Measurements from ENCODE around the gene PCBP3. TPM values are rescaled to one million over a fixed set of nuclear protein-coding genes. Genes with fewer than 3 reads are reported as not detected.
"Not testable (repeated sequence)": the region's sequence is repeated elsewhere in the genome, so short reads cannot be mapped to it uniquely, and the experiment has no call there.

PCBP3 gene
- total RNA-seq, 1 donor from 2014 or later = 11.8 TPM

DNA sequence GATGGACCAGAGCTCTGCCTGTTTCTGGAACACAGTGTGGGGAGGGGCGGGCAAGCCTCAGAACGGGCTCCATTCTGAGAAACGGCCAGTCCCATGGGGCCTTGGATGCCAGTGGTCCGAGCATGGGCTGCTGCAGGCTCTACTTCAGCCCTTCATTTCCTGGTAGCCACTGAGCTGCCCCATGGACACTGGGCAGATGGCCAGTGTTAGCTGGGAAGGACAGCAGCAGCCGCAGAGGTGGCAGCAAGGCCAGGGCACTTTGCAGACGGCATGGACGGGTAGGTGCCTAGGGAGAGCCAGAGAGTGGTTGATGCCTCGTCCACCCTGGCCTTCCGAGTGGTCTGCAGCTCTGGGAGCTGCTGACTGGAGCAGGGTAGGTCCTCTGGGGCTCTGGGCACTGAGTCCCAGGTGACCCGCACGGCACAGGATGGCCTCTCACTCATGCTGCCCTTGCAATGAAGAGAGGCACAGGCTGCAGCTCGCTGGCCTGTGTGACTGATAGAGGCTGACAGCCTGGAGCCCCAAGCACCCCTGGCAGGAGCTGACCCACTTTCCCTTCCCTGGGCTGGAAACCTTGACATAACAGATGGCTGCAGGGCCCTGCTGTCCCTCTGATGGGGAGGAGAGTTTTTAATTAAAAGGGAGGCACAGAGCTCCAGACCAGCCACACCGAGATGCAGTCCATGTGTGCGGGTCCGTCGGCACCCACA is 250.4 kb downstream of the PCBP3 start:
- Mint-ChIP-seq H3K27ac (ENCODE audit: unreplicated experiment) (peak overlapping the region; percentile 41), H3K36me3 (ENCODE audit: low read depth) (no peaks in the 10 kb centered on the region), H3K4me3 (ENCODE audit: unreplicated experiment) (no peak overlapping the region), H3K4me1 (ENCODE audit: low read depth) (peaks cover 7% of the 10 kb centered on the region), H3K9me3 (ENCODE audit: low read depth) (no peaks in the 10 kb centered on the region), H3K27me3 (ENCODE audit: low read depth) (peaks cover 19% of the 10 kb centered on the region)
- TF ChIP-seq, protein P1, sequence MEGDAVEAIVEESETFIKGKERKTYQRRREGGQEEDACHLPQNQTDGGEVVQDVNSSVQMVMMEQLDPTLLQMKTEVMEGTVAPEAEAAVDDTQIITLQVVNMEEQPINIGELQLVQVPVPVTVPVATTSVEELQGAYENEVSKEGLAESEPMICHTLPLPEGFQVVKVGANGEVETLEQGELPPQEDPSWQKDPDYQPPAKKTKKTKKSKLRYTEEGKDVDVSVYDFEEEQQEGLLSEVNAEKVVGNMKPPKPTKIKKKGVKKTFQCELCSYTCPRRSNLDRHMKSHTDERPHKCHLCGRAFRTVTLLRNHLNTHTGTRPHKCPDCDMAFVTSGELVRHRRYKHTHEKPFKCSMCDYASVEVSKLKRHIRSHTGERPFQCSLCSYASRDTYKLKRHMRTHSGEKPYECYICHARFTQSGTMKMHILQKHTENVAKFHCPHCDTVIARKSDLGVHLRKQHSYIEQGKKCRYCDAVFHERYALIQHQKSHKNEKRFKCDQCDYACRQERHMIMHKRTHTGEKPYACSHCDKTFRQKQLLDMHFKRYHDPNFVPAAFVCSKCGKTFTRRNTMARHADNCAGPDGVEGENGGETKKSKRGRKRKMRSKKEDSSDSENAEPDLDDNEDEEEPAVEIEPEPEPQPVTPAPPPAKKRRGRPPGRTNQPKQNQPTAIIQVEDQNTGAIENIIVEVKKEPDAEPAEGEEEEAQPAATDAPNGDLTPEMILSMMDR (IDR thresholded peaks at IDR 0.05) = no peak
- peak; percentile 75 for DNase-seq (ENCODE audit: low spot score)

DNA sequence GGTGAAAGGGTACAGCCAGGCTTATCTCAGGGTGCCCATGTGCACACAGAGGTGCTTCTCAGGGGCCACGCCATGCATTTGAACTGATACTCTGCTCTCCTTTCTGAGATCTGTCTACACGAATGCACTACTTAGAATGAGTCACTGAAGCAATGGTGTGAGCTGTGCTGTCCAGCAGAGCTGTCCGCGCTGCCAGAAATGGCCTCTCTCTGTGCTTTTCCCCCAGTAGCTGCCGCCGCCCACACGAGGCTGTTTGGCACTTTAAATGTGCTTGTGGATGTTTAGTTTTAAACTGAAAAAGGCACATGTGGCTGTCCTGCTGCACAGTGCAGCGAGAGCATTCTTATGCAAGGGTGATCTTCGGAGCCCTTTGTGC is 250.9 kb downstream of the PCBP3 start:
- Mint-ChIP-seq H3K9me3 (ENCODE audit: low read depth) (no peaks in the 10 kb centered on the region), H3K27ac (ENCODE audit: unreplicated experiment) (peak overlapping the region; percentile 41), H3K36me3 (ENCODE audit: low read depth) (no peaks in the 10 kb centered on the region), H3K4me3 (ENCODE audit: unreplicated experiment) (no peak overlapping the region), H3K4me1 (ENCODE audit: low read depth) (peaks cover 7% of the 10 kb centered on the region), H3K27me3 (ENCODE audit: low read depth) (peaks cover 19% of the 10 kb centered on the region)
- TF ChIP-seq, protein P1 (IDR thresholded peaks at IDR 0.05) = no peak
- peak; percentile 60 for DNase-seq (ENCODE audit: low spot score)

DNA sequence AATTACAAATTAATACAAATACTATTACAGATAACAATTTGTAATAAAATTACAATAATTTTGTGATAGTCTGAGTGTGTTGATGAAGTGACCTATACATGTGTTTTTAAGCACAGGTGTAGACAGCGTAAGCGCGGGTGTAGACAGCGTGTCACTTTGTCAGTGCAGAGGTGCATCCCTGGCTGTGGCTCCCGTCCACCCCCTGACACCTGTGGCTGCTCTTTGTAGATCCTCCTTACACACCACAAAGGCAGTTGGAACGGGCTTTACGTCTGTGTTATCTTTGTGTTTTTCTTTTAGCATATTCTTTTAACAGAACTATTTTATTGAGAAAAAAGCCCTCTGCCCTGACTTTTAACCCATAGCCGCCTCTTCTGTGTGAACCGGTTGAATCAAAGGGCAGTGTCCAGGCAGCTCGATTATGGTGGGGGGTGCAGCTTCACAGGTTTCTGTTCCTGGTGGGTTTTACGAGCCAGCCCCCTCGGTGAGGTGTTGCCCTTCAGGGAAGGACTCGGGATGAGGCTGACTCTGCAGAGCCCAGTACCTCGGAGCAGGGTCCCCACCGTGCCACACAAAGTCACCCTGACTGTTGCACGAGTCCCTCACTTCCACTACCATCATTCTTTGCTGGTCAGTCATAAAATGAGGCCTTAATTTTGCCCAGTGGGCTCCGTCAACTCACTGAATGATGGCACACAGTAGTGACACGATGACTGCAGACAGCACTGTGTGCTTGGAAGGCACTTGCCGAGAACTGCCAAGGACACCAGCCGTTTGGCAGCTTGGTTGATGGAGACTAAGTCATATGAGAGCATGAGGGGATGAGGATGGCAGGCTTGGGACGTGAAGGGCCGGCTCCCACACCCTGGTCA is 251.6 kb downstream of the PCBP3 start:
- Mint-ChIP-seq H3K4me1 (ENCODE audit: low read depth) (peaks cover 7% of the 10 kb centered on the region), H3K27ac (ENCODE audit: unreplicated experiment) (no peak overlapping the region), H3K9me3 (ENCODE audit: low read depth) (no peaks in the 10 kb centered on the region), H3K4me3 (ENCODE audit: unreplicated experiment) (no peak overlapping the region), H3K36me3 (ENCODE audit: low read depth) (no peaks in the 10 kb centered on the region), H3K27me3 (ENCODE audit: low read depth) (peaks cover 13% of the 10 kb centered on the region)
- peak; percentile 44 for DNase-seq (ENCODE audit: low spot score)
- TF ChIP-seq, protein P1 (IDR thresholded peaks at IDR 0.05) = no peak

DNA sequence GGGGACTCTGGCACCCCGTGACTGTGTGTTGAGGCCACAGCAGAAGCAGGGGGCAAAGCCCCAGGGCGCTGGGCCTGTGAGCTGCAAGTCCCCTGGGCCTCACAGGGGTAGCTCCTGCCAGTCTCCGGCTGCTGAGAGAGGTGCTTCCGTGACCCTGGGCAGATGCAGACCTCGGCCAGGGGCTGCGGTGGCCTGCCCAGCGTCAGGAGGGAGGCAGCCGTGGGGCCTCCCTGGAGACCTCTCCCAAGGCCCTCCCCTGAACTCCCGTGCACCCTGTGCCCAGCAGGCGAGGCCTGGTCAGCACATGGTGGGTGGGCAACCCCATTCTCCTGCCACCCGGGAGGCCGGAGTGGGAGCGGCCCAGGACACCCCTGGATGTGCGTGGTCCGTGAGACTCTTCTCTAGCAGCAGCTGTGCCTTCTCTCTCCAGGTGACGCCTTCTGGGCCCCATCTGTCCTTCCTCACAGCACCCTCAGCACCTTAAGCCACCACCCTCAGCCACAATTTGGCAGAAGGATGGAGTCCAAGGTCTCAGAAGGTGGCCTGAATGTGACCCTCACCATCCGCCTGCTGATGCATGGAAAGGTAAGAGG is 252.3 kb downstream of the PCBP3 start:
- peak; percentile 83 for DNase-seq (ENCODE audit: low spot score)
- H3K27ac Mint-ChIP-seq (ENCODE audit: unreplicated experiment) = no peak overlapping the region
- peaks cover 6% of the 10 kb centered on the region for H3K27me3 Mint-ChIP-seq (ENCODE audit: low read depth)
- no peaks in the 10 kb centered on the region for H3K36me3 Mint-ChIP-seq (ENCODE audit: low read depth)
- TF ChIP-seq, protein P1 (IDR thresholded peaks at IDR 0.05) = no peak
- H3K9me3 Mint-ChIP-seq (ENCODE audit: low read depth) = no peaks in the 10 kb centered on the region
- peaks cover 7% of the 10 kb centered on the region for H3K4me1 Mint-ChIP-seq (ENCODE audit: low read depth)
- no peak overlapping the region for H3K4me3 Mint-ChIP-seq (ENCODE audit: unreplicated experiment)

GRCh38 chr21:45896431-45896830 is 252.9 kb downstream of the PCBP3 start:
- H3K27ac Mint-ChIP-seq (ENCODE audit: unreplicated experiment); H3K9me3 Mint-ChIP-seq (ENCODE audit: low read depth); H3K4me1 Mint-ChIP-seq (ENCODE audit: low read depth); H3K4me3 Mint-ChIP-seq (ENCODE audit: unreplicated experiment); H3K27me3 Mint-ChIP-seq (ENCODE audit: low read depth); H3K36me3 Mint-ChIP-seq (ENCODE audit: low read depth): not testable (repeated sequence)
- DNase-seq (ENCODE audit: low spot score) = peak; percentile 48

All from chondrocyte (in vitro differentiated cells).